Measurements from ENCODE around the gene C10orf143.
A peak's percentile ranks its signal among the peaks of the same experiment; 100 is the strongest.

The C10orf143 gene

GRCh38 chr10:130110246-130111112 is at the start of gene C10orf143:
TSS of gene C10orf143 (minus strand) at chr10:130110830. CDS start at chr10:130110772, 58 bp downstream.
- DNase-seq (ENCODE audit: extremely low read depth, low read depth) = peak; percentile 91
- no peak for TF ChIP-seq CTCF (IDR thresholded peaks at IDR 0.05; ENCODE audit: low read depth, low read length)

GRCh38 chr10:130159192-130159794 is 48.7 kb upstream of the C10orf143 start:
- DNase-seq (ENCODE audit: extremely low read depth, low read depth) = no peak
- TF ChIP-seq CTCF (IDR thresholded peaks at IDR 0.05; ENCODE audit: low read depth, low read length) = no peak

- no peak for DNase-seq (ENCODE audit: extremely low read depth, low read depth)
- no peak for TF ChIP-seq CTCF (IDR thresholded peaks at IDR 0.05; ENCODE audit: low read depth, low read length)
These were observed 35.4 kb upstream of the C10orf143 start for GRCh38 chr10:130146042-130146441.

GRCh38 chr10:130141878-130142277 is 31.2 kb upstream of the C10orf143 start:
- no peak for DNase-seq (ENCODE audit: extremely low read depth, low read depth)

GRCh38 chr10:130141460-130141859 is 30.8 kb upstream of the C10orf143 start:
- no peak for TF ChIP-seq CTCF (IDR thresholded peaks at IDR 0.05; ENCODE audit: low read depth, low read length)
- DNase-seq (ENCODE audit: extremely low read depth, low read depth) = no peak

More at GRCh38 chr10:130141878-130142277, 31.2 kb upstream of the C10orf143 start:
- no peak for TF ChIP-seq CTCF (IDR thresholded peaks at IDR 0.05; ENCODE audit: low read depth, low read length)

DNA sequence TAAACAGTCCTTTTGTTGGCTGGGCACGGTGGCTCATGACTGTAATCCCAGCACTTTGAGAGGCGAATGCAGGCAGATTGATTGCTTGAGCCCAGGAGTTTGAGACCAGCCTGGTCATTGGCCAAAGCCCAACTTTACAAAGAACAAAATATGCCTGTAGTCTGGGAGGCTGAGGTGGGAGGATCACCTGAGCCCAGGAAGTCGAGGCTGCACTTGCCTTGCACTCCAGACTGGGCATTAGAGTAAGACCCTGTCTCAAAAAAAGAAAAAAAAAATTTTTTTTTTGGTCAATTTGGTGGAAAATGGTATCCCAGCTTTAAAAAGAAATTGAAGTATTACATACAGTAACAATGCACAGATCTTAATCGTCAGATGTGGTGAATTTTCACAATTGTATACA is 30.4 kb upstream of the C10orf143 start:
- TF ChIP-seq CTCF (IDR thresholded peaks at IDR 0.05; ENCODE audit: low read depth, low read length) = no peak
- no peak for DNase-seq (ENCODE audit: extremely low read depth, low read depth)

GRCh38 chr10:130140425-130140824 is 29.8 kb upstream of the C10orf143 start:
- DNase-seq (ENCODE audit: extremely low read depth, low read depth) = no peak
- no peak for TF ChIP-seq CTCF (IDR thresholded peaks at IDR 0.05; ENCODE audit: low read depth, low read length)
